Testis (tissue), 3 donors: ENCODE measurements around the gene RGS7. TPM values are rescaled to one million over a fixed set of nuclear protein-coding genes. Genes with fewer than 3 reads are reported as not detected.
A peak's percentile ranks its signal among the peaks of the same experiment; 100 is the strongest.

ENCODE experiments used
- DNase-seq: peaks from one replicate; pipeline ENCODE4 v3.0.0-alpha.2; 2019
- H3K27ac ChIP-seq, 2 donors: fragments of 200-600 bp; sonication (generic); one replicate each; pipeline ENCODE4 v1.5.1; 2019
- H3K27me3 ChIP-seq: fragments of 200-600 bp; sonication (generic); one replicate; pipeline ENCODE4 v1.5.1; 2019
- H3K36me3 ChIP-seq: fragments of 200-600 bp; sonication (generic); one replicate; pipeline ENCODE4 v1.5.1; 2017; ENCODE audit warnings: low read depth; ENCODE audit errors: missing control alignments
- H3K4me1 ChIP-seq: fragments of 200-600 bp; sonication (generic); one replicate; pipeline ENCODE4 v1.5.1; 2019
- H3K4me3 ChIP-seq, 2 donors: fragments of 200-600 bp; sonication (generic); one replicate each; pipeline ENCODE4 v1.5.1; 2017 to 2019
- H3K9me3 ChIP-seq: fragments of 200-600 bp; sonication (generic); one replicate; pipeline ENCODE4 v1.5.1; 2017
- POLR2A ChIP-seq: fragments of 450-650 bp; IDR thresholded peaks from one replicate; pipeline ENCODE4 v1.6.1; 2017; ENCODE audit warnings: antibody characterized with exemption, mild to moderate bottlenecking, moderate library complexity
- WGBS, 2 donors: methylation state at CpG; one replicate each; pipeline ENCODE4 v1.1.5; 2018; 5-methylcytosine and 5-hydroxymethylcytosine counted together
- intact Hi-C: fragments of 100-400 bp; cut with DNase I; formaldehyde crosslinking; loops from one replicate; pipeline ENCODE4 v1.15.1; 2023; ENCODE audit warnings: low total_unique reads
- polyA plus RNA-seq: library from polyadenylated mRNA; stranded (reverse); fragments of 350-450 nt; fragmentation: Illumina TruSeq; extraction: RNeasy Lipid Tissue Mini Kit (QIAGEN cat#74804); gene quantifications from one replicate; pipeline ENCODE4 v1.2.3, GENCODE V29; 2014; ENCODE audit warnings: low read depth, low replicate concordance; ENCODE audit not compliant: insufficient read depth
- total RNA-seq, 2 donors: library from RNA; depleted of rRNA; stranded (reverse); fragments of >200 nt; gene quantifications; one replicate each; pipeline ENCODE4 v1.2.3, GENCODE V29; 2016
- TF ChIP-seq, protein P1 (sequence below), 3 experiments: fragments of 450-650 bp in 2 of 3; fragments of 200-600 bp in 1 of 3; sonication (generic) in 1 of 3; IDR thresholded peaks; one replicate each; pipeline ENCODE4 v1.5.1; 2016 to 2019; ENCODE audit warnings: antibody characterized with exemption in 3 of 3, mild to moderate bottlenecking in 2 of 3, moderate library complexity in 1 of 3

Gene RGS7
- total and polyA plus RNA-seq, 3 donors from 2014 or later, result 5.0 to 6.6 (median 5.4) TPM

DNA sequence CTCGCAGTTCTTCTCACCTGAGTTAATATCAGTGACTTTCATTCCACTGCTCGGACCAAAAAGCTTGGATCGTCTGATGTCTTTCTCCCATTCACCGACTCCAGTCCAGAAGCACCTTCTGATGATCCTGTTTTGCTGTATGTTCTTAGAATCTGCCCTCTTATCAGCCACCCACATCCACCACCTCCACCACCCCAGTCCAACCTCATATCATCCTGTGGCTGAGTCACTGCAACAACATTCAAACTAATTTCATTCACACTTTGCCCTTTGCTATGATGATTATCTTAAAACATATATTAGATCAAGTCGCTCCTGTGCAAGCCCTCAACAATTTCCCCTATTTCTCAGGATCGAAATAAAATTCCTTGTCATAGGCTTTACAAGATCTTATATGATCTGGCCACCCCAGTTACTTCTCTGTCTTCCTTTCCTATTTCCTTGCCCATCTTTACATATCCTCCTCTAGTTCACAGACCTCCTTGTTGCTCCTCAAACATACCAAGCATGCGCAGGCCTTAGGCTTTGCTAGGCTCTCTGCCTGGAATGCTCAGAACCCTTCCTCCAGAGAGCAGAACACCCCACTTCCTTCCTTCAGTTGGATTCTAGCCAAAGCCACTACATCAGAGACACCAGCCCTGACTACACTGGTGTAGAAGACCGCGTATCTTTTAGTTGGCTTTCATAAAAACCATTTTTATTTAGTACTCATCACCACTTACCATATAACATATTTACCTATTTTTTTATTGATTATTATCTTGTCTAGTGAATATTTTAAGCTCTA lies 409.4 kb downstream of the RGS7 start:
- Histone ChIP-seq H3K4me3 (no peak overlapping the region), H3K36me3 (no peaks in the 10 kb centered on the region), H3K9me3 (no peaks in the 10 kb centered on the region), H3K4me1 (no peaks in the 10 kb centered on the region), H3K27me3 (no peaks in the 10 kb centered on the region), H3K27ac (no peak overlapping the region)
- WGBS, 2 donors, result 85 to 96% methylated on average over 9 of the region's 9 CpGs
- TF ChIP-seq, protein P1, sequence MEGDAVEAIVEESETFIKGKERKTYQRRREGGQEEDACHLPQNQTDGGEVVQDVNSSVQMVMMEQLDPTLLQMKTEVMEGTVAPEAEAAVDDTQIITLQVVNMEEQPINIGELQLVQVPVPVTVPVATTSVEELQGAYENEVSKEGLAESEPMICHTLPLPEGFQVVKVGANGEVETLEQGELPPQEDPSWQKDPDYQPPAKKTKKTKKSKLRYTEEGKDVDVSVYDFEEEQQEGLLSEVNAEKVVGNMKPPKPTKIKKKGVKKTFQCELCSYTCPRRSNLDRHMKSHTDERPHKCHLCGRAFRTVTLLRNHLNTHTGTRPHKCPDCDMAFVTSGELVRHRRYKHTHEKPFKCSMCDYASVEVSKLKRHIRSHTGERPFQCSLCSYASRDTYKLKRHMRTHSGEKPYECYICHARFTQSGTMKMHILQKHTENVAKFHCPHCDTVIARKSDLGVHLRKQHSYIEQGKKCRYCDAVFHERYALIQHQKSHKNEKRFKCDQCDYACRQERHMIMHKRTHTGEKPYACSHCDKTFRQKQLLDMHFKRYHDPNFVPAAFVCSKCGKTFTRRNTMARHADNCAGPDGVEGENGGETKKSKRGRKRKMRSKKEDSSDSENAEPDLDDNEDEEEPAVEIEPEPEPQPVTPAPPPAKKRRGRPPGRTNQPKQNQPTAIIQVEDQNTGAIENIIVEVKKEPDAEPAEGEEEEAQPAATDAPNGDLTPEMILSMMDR (IDR thresholded peaks at IDR 0.05), result no peak
- no peak for TF ChIP-seq POLR2A
- no peak for DNase-seq
- intact Hi-C loops, result no loop called here

DNA sequence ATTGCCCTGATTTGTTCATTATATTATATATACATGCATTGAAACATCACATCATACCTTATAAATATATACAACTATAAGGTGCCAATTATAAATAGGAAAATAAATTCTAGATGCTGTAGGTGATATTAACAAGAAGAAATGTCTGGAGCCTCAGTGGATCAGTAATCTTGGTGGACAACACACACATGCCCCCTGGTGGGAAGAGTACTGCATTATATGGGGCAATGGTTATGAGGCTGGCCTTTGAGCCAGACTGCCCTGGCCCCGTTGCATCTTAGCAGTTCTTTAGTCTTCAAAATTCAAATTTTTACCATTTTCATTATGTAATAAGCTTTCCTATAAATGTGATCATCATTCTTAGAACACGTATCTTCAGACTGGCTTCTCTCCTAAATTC lies 410.1 kb downstream of the RGS7 start:
- no peak for TF ChIP-seq POLR2A
- TF ChIP-seq, protein P1 (IDR thresholded peaks at IDR 0.05), result peak in 2 of 3 experiments; percentile 39 to 50
- no peaks in the 10 kb centered on the region for H3K9me3 ChIP-seq
- no peak overlapping the region for H3K27ac ChIP-seq
- H3K4me3 ChIP-seq, result no peak overlapping the region
- no peaks in the 10 kb centered on the region for H3K4me1 ChIP-seq
- DNase-seq, result peak; percentile 67
- intact Hi-C loops, result no loop called here
- WGBS, 2 donors, result 80 to 85% methylated on average over 2 of the region's 2 CpGs
- no peaks in the 10 kb centered on the region for H3K27me3 ChIP-seq
- H3K36me3 ChIP-seq, result no peaks in the 10 kb centered on the region

DNA sequence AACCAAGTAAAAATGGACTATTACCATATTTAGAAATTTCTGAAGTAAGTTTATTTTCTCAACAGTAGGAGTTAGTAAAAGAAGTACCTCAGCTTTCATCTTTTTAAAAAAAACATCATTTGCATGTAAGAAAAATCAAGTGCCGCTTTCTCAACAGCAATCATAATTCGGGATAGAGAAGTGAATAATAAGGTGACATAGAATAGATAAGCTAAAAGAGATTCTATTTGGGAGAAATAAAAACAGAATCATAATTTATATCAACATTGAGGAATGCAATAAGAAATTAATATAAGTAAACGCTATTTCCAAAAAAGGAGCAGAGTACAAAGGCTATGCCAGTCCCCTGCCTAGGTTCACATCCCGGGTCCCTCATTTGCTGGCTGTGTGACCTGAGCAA lies 414.1 kb downstream of the RGS7 start:
- no peak for DNase-seq
- Histone ChIP-seq H3K27me3 (no peaks in the 10 kb centered on the region), H3K4me1 (no peaks in the 10 kb centered on the region), H3K27ac (no peak overlapping the region), H3K36me3 (no peaks in the 10 kb centered on the region), H3K9me3 (no peaks in the 10 kb centered on the region), H3K4me3 (no peak overlapping the region)
- TF ChIP-seq, protein P1 (IDR thresholded peaks at IDR 0.05), result no peak
- no peak for TF ChIP-seq POLR2A
- 92 to 94% methylated on average over 4 of the region's 4 CpGs for WGBS, 2 donors
- intact Hi-C loops, result no loop called here

DNA sequence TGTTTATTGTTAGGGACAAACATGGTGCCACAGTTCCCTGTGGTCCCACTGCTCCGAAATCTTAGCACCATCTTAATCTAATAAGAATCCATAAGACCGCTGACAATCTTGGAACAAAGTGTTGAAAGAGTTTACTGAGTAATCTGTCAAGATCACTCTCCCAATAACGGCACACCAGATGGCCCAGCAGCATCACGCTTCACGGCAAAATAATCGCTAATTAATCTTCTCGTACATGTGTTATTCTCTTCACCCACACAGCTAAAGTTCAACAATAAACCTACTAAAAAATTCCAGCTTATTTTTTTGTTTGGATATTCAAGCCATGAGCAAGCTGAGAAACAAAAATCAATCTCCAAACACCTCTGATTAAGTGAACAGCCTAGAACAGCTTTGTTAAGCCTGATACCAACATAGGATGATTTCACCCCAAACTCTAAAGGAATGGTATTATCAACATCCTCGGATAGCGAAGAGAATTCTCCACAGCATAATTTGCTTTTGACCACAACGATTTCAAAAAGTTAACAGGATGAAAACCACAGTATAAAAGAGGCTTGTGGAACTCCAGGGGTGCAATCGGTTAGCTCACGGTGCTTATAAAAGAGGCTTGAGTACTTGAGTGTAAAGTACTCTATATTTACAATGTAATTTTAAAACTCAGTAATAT lies 415.2 kb downstream of the RGS7 start:
- intact Hi-C loops, result no loop called here
- no peak overlapping the region for H3K4me3 ChIP-seq
- no peaks in the 10 kb centered on the region for H3K27me3 ChIP-seq
- TF ChIP-seq, protein P1 (IDR thresholded peaks at IDR 0.05), result no peak
- TF ChIP-seq POLR2A, result no peak
- no peaks in the 10 kb centered on the region for H3K9me3 ChIP-seq
- no peak for DNase-seq
- no peak overlapping the region for H3K27ac ChIP-seq
- no peaks in the 10 kb centered on the region for H3K36me3 ChIP-seq
- WGBS, 2 donors, result 87 to 89% methylated on average over 12 of the region's 12 CpGs
- no peaks in the 10 kb centered on the region for H3K4me1 ChIP-seq
